ENCODE data around the gene ZNF362.
"Not testable (repeated sequence)": the region's sequence is repeated elsewhere in the genome, so short reads cannot be mapped to it uniquely, and the experiment has no call there.

Gene ZNF362

GRCh38 chr1:33286451-33287185, 30.3 kb downstream of the ZNF362 start:
- no peak for DNase-seq (ENCODE audit: low read depth, low spot score)

- DNase-seq (ENCODE audit: low read depth, low spot score): no peak
These were observed 31.0 kb downstream of the ZNF362 start for GRCh38 chr1:33287317-33287716.

- no peak for DNase-seq (ENCODE audit: low read depth, low spot score)
These were observed 32.9 kb downstream of the ZNF362 start for GRCh38 chr1:33288976-33289857.

- no peak for DNase-seq (ENCODE audit: low read depth, low spot score)
These were observed 33.5 kb downstream of the ZNF362 start for GRCh38 chr1:33289858-33290154.

GRCh38 chr1:33290615-33291014, 34.3 kb downstream of the ZNF362 start:
- not testable (repeated sequence) for DNase-seq (ENCODE audit: low read depth, low spot score)

- no peak for DNase-seq (ENCODE audit: low read depth, low spot score)
These were observed 36.5 kb downstream of the ZNF362 start for GRCh38 chr1:33292726-33293340.

- no peak for DNase-seq (ENCODE audit: low read depth, low spot score)
These were observed 38.0 kb downstream of the ZNF362 start for GRCh38 chr1:33294071-33295010.

- DNase-seq (ENCODE audit: low read depth, low spot score): no peak
These were observed 38.7 kb downstream of the ZNF362 start for GRCh38 chr1:33295023-33295422.

GRCh38 chr1:33295450-33296081, 39.3 kb downstream of the ZNF362 start:
- DNase-seq (ENCODE audit: low read depth, low spot score): peak; percentile 54

GRCh38 chr1:33296082-33296458, 39.8 kb downstream of the ZNF362 start:
- DNase-seq (ENCODE audit: low read depth, low spot score): no peak

- no peak for DNase-seq (ENCODE audit: low read depth, low spot score)
These were observed 40.5 kb downstream of the ZNF362 start for GRCh38 chr1:33296824-33297223.

- no peak for DNase-seq (ENCODE audit: low read depth, low spot score)
These were observed 41.8 kb downstream of the ZNF362 start for GRCh38 chr1:33297911-33298622.

- DNase-seq (ENCODE audit: low read depth, low spot score): peak; percentile 30
These were observed 42.5 kb downstream of the ZNF362 start for GRCh38 chr1:33298623-33299277.

- DNase-seq (ENCODE audit: low read depth, low spot score): no peak
These were observed 43.3 kb downstream of the ZNF362 start for GRCh38 chr1:33299461-33300155.

- DNase-seq (ENCODE audit: low read depth, low spot score): no peak
These were observed 44.4 kb downstream of the ZNF362 start for GRCh38 chr1:33300673-33301072.

- DNase-seq (ENCODE audit: low read depth, low spot score): no peak
These were observed 45.1 kb downstream of the ZNF362 start for GRCh38 chr1:33301273-33301984.

GRCh38 chr1:33302325-33302724, 46.0 kb downstream of the ZNF362 start:
- no peak for DNase-seq (ENCODE audit: low read depth, low spot score)

- DNase-seq (ENCODE audit: low read depth, low spot score): no peak
These were observed 48.7 kb downstream of the ZNF362 start for GRCh38 chr1:33305016-33305415.
